ENCODE results near the gene SLC9A3. TPM values are rescaled to one million over a fixed set of nuclear protein-coding genes. Genes with fewer than 3 reads are reported as not detected.
"Not testable (repeated sequence)": the region's sequence is repeated elsewhere in the genome, so short reads cannot be mapped to it uniquely, and the experiment has no call there.

SLC9A3 gene
- polyA plus RNA-seq, 3 donors: 0.45 to 3.1 (median 1.5) TPM

DNA sequence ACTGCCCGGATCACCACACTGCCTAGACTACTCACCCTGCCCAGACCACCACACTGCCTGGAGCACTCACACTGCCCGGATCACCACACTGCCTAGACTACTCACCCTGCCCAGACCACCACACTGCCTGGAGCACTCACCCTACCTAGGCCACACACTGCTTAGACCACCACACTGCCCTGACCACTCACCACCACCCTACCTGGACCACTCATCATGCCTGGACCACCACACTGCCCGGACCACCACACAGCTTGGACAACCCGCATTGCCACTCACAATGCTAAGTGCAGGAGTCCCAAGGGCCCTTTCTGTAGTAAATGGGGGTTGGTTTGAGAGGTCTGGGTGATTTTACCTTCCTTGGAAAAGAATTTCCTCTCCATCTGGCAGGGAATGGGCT, 33.7 kb upstream of the SLC9A3 start:
- WGBS, 3 donors: 92 to 99% (median 96%) methylated on average over 3 to 4 of the region's 4 CpGs
- H3K27ac ChIP-seq (ENCODE audit: low read depth, low read length): not testable (repeated sequence)

DNA sequence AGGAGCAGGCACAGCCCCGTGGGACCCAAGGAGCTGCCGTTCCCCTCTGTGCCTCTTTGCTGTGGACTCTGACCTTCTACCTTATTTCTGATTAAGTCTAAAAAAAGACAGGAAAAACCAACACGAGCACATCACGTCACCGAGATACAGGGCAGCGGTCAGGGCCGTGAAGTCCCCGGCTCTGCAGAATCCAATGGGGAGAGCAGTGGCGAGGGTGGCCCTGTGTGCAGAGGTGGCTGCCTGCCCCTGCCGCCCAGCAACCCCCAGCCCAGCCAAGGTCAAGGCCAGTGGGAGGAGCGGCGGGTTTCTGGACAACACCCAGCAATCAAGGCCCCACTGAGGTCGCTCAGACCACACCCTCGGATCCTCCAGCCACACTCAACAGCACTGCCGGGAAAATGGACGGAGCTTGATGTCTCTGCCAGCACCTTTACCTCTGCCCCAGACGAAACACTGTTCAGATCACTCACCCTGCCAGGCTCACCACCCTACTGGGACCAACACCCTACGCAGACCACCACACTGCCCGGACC, 32.7 kb upstream of the SLC9A3 start:
- 34 to 73% (median 63%) methylated on average over 18 to 19 of the region's 19 CpGs for WGBS, 3 donors

DNA sequence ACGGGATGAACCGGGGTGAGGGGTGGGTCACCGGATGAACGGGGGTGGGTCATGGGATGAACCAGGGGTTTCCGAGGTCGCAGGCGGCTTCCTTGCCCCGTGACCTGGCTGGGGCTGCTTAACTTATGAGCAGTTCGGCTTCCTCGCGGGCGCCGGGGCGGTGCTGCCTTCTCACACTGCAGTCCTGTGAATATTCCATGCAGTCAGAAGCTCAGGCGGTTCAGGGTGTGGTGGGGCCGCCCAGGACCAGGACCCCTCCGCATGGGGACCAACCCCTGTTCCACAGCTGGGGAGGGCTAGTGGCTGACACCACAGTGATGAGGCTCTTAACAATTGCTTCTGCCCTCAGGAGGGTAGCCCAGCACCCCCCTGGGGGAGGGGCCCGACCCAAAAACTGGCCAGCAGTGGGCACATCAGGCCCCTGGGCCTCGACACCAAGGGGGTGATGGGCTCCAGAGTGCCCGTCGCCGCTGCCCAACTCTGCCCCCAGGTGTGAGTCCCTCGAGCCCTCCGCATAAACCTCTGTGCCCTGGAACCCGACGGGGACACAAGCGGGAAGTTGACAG, 30.9 kb upstream of the SLC9A3 start:
- 90 to 93% (median 92%) methylated on average over 16 to 27 of the region's 27 CpGs for WGBS, 3 donors

More for the DNA sequence above, 32.7 kb upstream of the SLC9A3 start:
- no peak overlapping the region for H3K27ac ChIP-seq (ENCODE audit: low read depth, low read length)

DNA sequence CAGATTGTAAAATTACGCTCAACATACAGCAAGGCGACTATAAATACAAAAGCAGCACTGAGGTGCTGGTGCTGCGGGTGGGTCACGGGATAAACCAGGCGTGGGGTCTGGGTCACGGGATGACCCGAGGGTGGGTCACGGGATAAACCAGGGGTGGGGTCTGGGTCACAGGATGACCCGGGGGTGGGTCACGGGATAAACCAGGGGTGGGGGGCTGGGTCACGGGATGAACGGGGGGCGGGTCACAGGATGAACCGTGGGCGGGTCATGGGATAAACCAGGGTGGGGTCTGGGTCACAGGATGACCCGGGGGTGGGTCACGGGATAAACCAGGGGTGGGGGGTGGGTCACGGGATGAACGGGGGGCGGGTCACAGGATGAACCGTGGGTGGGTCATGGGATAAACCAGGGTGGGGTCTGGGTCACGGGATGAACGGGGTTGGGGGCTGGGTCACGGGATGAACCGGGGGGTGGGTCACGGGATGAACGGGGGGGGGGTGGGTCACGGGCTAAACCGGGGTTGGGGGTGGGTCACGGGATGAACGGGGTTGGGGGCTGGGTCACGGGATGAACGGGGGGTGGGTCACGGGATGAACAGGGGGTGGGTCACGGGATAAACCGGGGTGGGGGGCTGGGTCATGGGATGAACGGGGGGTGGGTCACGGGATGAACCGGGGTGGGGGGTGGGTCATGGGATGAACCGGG, 30.2 kb upstream of the SLC9A3 start:
- WGBS, 3 donors: 89 to 94% (median 93%) methylated on average over 40 of the region's 40 CpGs

More for the DNA sequence above, 30.9 kb upstream of the SLC9A3 start:
- H3K27ac ChIP-seq (ENCODE audit: low read depth, low read length): no peak overlapping the region

DNA sequence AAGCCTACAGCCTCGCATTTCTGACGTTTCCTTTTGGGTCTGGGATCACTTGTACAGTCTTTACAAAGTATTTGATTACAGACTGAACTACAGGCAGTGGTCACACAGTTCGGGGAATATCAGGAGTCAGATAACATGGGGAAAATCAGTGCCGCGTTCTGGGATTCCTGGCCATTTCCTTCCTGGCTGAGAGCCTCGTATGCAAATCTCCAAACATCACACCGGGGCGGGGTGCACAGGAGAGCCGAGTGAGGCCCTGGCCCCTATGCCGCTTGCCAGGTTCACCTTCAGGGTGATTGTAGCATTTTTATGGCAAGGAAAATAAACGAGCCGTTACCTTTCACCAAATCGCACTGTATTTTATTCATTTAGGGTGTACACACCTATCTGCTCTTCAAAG, 29.6 kb upstream of the SLC9A3 start:
- 33 to 69% (median 51%) methylated on average over 13 of the region's 13 CpGs for WGBS, 3 donors
- H3K27ac ChIP-seq (ENCODE audit: low read depth, low read length): no peak overlapping the region

More for the DNA sequence above, 30.2 kb upstream of the SLC9A3 start:
- H3K27ac ChIP-seq (ENCODE audit: low read depth, low read length): no peak overlapping the region

GRCh38 chr5:551406-551805, 27.2 kb upstream of the SLC9A3 start:
- 85 to 91% (median 89%) methylated on average over 6 of the region's 6 CpGs for WGBS, 3 donors
- H3K27ac ChIP-seq (ENCODE audit: low read depth, low read length): no peak overlapping the region

DNA sequence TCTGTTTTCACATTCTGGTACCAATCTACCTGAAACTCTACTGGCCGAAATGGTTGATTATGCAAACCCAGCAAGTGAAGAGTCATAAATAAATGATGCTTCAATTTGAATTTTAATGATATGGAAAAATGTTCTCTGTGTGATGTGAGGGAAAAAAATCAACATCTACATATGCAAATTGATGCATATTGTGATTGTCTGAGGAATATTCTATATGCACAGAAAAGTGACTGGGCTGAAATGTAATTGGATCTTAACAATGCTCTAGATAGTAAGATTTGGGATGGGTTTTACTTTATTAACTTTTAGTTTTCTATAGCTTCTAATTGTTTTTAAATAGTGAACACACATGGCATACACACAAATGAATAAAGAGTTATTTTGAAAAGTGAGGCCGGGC, 25.0 kb upstream of the SLC9A3 start:
- WGBS, 3 donors: 82 to 93% (median 90%) methylated on average over 2 of the region's 2 CpGs

DNA sequence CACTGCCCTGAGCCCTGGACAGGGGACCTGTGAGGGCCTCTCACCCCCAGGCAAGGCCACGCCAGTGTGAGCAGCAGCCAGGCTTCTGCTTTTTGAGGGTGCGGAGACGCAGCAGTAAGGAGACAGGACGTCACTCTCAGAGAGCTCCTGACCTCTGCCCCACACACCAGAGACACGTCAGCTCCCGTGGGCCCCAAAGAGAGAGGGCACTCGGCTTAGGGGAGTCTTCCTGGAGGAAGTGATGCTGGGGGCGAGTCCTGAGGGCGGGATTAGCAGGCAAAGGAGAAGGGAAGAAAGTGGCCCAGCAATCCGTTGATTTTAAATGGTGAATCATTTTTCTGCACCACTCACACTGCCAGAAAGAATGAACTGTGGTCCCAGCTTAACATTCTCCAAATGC, 24.0 kb upstream of the SLC9A3 start:
- WGBS, 3 donors: 22 to 39% (median 33%) methylated on average over 10 of the region's 10 CpGs
- H3K27ac ChIP-seq (ENCODE audit: low read depth, low read length): no peak overlapping the region

More for the DNA sequence above, 25.0 kb upstream of the SLC9A3 start:
- H3K27ac ChIP-seq (ENCODE audit: low read depth, low read length): no peak overlapping the region

GRCh38 chr5:547086-547924, 23.1 kb upstream of the SLC9A3 start:
- WGBS, 3 donors: 75 to 86% (median 82%) methylated on average over 22 of the region's 22 CpGs
- no peak overlapping the region for H3K27ac ChIP-seq (ENCODE audit: low read depth, low read length)

- no peak overlapping the region for H3K27ac ChIP-seq (ENCODE audit: low read depth, low read length)
- 84 to 88% (median 87%) methylated on average over 14 of the region's 14 CpGs for WGBS, 3 donors
Observed at GRCh38 chr5:546376-546908, 22.2 kb upstream of the SLC9A3 start.

GRCh38 chr5:545641-546375, 21.6 kb upstream of the SLC9A3 start:
- H3K27ac ChIP-seq (ENCODE audit: low read depth, low read length): no peak overlapping the region
- 89 to 96% (median 96%) methylated on average over 11 to 12 of the region's 12 CpGs for WGBS, 3 donors

DNA sequence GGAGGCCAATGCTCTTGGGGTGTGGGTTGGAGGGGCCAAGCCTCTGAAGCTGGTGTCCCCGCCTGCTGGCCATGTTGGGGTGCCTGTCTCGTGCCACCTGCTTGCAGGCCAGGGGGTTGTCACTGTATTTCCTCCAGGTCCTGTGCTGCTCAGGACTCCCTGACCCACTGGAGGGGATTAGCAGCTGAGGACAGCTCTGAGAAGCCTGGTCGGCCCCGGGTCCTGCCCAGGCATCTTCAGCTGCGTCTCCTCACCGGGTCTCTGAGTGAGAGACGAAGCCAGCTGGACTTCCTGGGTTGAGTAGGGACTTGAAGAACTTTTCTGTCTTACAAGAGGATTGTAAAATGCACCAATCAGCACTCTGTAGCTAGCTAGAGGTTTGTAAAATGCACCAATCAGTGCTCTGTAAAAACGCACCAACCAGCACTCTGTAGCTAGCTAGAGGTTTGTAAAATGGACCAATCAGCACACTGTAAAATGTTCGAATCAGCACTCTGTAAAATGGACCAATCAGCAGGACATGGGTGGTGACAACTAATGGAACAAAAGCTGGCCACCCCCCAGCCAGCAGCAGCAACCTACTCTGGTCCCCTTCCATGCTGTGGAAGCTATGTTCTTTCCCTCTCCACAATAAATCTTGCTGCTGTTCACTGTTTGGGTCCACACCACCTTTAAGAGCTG, 20.6 kb upstream of the SLC9A3 start:
- WGBS, 3 donors: 89 to 96% (median 94%) methylated on average over 9 of the region's 9 CpGs
- H3K27ac ChIP-seq (ENCODE audit: low read depth, low read length): no peak overlapping the region

GRCh38 chr5:543755-544674, 19.8 kb upstream of the SLC9A3 start:
- 52 to 80% (median 54%) methylated on average over 30 of the region's 30 CpGs for WGBS, 3 donors
- H3K27ac ChIP-seq (ENCODE audit: low read depth, low read length): no peak overlapping the region

- H3K27ac ChIP-seq (ENCODE audit: low read depth, low read length): no peak overlapping the region
- 94 to 95% (median 95%) methylated on average over 5 of the region's 5 CpGs for WGBS, 3 donors
Observed at GRCh38 chr5:543351-543750, 19.1 kb upstream of the SLC9A3 start.

DNA sequence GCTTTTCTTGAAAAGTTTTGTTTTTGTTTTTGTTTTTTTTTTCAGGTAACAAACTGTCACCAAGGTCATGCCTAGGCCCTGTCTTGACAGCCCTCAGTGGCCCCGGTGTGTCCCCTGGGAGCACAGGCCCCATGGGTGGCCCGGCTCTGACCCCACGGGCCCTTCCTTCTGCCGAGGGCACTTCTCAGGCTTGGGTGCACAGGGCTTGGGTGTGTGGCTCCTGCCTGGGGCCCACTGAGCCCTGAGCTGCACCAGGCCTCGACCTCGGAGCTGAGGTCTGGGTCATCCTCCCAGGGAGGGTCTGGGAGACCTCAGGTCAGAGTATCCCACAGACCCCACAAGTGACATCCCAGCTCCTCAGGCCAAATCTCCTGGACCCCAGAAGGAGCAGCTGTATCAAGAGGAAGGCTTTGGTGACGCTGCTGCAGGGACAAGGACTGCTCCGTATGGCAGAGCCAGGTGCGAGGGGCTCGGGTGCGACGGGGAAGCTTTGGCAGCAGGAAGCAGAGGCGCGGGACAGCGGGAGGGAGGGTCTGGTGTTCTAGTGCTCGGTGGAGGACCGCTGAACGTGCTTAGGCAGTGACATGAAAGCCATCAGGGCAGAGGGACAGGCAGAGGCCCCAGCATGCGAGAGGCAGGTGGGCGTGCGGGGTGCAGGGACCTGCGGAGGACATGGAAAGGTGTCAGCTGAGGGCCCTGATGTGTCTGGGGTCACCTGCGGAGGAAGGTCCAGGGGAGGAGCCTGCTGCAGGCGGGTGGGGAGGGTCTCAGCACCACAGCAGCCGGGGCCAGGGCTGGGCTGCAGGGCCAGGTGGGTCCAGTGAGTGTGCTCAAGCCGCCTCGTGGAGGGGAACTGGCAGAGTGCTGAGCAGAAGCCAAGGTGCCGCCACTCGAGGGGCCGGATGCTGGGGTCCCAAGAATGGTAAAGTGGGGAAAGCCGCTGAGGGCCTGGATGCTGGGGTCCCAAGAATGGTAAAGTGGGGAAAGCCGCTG, 18.4 kb upstream of the SLC9A3 start:
- H3K27ac ChIP-seq (ENCODE audit: low read depth, low read length): no peak overlapping the region
- WGBS, 3 donors: 85 to 86% (median 86%) methylated on average over 32 of the region's 32 CpGs

All from adipose tissue (tissue), 3 donors.